Measurements from ENCODE around the gene FGD5. TPM values are rescaled to one million over a fixed set of nuclear protein-coding genes. Genes with fewer than 3 reads are reported as not detected.

FGD5 gene
- total and polyA plus RNA-seq, 8 donors = 25.4 to 49.4 (median 41.7) TPM

DNA sequence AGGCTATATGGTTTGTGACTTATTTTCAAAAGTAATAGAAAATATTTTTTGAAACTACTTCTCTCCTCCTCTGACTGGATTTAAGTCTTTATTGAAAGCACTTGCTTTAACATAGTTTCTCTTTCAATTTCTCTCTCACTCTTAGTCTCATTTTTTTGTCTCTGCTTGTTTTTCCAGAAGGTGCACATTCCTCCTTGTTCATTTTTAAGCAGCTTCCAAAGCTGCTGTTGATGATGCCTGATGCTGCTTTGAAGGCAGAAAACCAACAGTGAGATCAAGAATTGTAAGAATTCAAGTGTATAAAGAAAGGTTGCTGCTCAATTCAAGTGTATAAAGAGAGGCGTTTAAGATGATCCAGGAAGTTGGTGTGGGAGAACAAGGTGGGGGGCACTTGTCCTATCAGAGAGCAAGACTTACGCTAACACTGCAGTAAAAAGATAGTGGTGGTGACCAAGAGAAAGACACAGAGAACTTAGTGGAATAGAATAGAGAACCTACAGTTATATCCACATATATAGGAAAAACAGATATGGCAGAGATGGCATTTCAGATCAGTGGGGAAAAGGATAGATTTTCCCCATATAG is 140.7 kb downstream of the FGD5 start:
- Histone ChIP-seq H3K36me3 (peaks cover 0 to 12% of the 10 kb centered on the region in 2 donors), H3K4me1 (peaks cover 0 to 34% of the 10 kb centered on the region in 2 donors), H3K9me3 (no peaks in the 10 kb centered on the region), H3K27ac (peak overlapping the region in 1 of 2 donors; percentile 51), H3K4me3 (no peak overlapping the region), H3K27me3 (no peaks in the 10 kb centered on the region)
- intact Hi-C loops (cut with DNase I) = no loop called here
- no peak for DNase-seq
- ATAC-seq = no peak
- TF ChIP-seq, protein P1, sequence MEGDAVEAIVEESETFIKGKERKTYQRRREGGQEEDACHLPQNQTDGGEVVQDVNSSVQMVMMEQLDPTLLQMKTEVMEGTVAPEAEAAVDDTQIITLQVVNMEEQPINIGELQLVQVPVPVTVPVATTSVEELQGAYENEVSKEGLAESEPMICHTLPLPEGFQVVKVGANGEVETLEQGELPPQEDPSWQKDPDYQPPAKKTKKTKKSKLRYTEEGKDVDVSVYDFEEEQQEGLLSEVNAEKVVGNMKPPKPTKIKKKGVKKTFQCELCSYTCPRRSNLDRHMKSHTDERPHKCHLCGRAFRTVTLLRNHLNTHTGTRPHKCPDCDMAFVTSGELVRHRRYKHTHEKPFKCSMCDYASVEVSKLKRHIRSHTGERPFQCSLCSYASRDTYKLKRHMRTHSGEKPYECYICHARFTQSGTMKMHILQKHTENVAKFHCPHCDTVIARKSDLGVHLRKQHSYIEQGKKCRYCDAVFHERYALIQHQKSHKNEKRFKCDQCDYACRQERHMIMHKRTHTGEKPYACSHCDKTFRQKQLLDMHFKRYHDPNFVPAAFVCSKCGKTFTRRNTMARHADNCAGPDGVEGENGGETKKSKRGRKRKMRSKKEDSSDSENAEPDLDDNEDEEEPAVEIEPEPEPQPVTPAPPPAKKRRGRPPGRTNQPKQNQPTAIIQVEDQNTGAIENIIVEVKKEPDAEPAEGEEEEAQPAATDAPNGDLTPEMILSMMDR (IDR thresholded peaks at IDR 0.05) = no peak

DNA sequence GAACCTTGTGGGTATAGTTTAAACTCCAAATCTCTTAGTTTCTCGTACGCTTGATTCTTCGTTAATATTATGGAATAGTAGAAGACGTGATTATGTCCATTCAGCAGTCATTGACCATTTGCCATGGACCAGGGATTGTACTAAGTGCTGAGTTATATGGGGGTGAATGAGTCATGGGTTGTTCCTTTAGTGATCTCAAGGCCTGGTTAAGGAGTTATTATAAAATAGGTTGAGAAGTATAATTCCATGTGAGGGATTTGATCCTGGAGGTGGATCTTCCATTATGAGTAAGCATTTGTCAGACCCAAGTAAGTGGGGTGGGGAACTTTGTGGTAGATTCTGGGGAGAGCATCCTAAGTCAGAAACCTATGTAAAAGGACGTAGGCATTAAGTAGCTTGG is 144.0 kb downstream of the FGD5 start:
- intact Hi-C loops (cut with DNase I) = no loop called here
- TF ChIP-seq, protein P1 (IDR thresholded peaks at IDR 0.05) = no peak

DNA sequence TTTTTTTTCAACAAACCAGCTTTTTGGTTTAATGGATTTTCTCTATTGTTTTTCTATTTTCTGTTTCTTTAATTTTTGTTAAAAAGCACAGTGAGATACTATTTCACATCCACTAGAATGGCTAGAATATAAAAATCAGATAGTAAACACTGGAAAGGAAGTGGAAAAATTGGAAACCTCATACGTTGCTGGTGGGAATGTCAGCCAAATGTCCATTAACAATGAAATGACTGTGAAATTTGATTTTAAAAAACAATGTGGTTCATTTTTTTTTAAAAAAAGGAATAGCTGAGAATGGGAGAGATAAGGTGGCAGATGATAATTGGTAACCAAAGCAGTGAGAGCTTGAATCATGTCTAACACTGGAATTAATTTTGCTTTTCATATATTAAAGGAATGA is 148.5 kb downstream of the FGD5 start:
- Histone ChIP-seq H3K9me3 (no peaks in the 10 kb centered on the region), H3K4me1 (no peaks in the 10 kb centered on the region), H3K4me3 (no peak overlapping the region), H3K27me3 (no peaks in the 10 kb centered on the region), H3K27ac (no peak overlapping the region), H3K36me3 (peaks cover 0 to 22% of the 10 kb centered on the region in 2 donors)
- TF ChIP-seq, protein P1 (IDR thresholded peaks at IDR 0.05) = no peak
- no peak for DNase-seq
- intact Hi-C loops (cut with DNase I) = no loop called here
- no peak for ATAC-seq

More for the DNA sequence above, 144.0 kb downstream of the FGD5 start:
- peaks cover 0 to 21% of the 10 kb centered on the region in 2 donors for H3K4me1 ChIP-seq
- H3K4me3 ChIP-seq = no peak overlapping the region
- ATAC-seq = no peak
- H3K9me3 ChIP-seq = no peaks in the 10 kb centered on the region
- no peaks in the 10 kb centered on the region for H3K27me3 ChIP-seq
- peaks cover 0 to 18% of the 10 kb centered on the region in 2 donors for H3K36me3 ChIP-seq
- no peak for DNase-seq
- no peak overlapping the region for H3K27ac ChIP-seq

DNA sequence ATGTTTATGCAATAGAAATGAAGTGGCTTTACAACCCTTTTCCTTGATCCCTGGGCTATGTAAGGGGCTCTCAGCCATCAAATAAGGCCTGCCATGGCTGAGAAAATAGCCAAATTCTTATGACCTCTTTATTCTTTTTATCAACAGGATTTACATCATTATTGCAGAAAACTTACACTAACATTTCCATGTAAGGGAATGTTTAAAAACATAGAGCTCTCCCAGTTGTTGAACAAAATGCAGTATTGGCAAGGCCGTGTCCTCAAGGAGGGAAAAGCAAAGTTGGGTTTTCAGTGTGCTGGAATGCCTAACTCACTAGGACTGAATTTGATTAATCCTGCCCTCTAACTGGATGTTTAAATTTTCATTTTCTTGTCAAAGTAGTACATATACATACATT is 150.9 kb downstream of the FGD5 start:
- TF ChIP-seq, protein P1 (IDR thresholded peaks at IDR 0.05) = no peak
- H3K27me3 ChIP-seq = no peaks in the 10 kb centered on the region
- intact Hi-C loops (cut with DNase I) = no loop called here
- H3K4me1 ChIP-seq = no peaks in the 10 kb centered on the region
- no peak overlapping the region for H3K4me3 ChIP-seq
- H3K9me3 ChIP-seq = no peaks in the 10 kb centered on the region
- DNase-seq (no peak), ATAC-seq (no peak)
- H3K36me3 ChIP-seq = peaks cover 0 to 36% of the 10 kb centered on the region in 2 donors
- no peak overlapping the region for H3K27ac ChIP-seq

DNA sequence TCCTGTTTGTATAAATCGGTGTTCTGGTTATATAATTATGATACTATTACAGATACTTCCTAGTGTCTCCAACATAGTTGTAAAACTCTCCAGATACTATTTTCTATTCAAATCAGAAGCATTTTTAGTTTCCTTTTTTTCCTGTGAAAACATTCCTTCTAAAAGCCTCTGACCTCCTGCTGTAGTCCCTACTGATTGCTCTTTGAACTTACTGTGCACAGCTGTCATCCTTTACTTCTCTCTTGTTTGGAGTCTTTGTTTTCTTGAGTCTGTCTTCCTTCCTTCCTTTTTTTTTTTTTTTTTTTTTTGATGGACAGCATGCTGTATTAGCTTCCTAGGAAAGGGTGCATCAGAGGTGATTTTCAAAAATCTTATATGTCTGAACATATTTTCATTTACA is 157.6 kb downstream of the FGD5 start:
- H3K4me1 ChIP-seq = peaks cover 0 to 13% of the 10 kb centered on the region in 2 donors
- H3K4me3 ChIP-seq = no peak overlapping the region
- no peaks in the 10 kb centered on the region for H3K9me3 ChIP-seq
- intact Hi-C loops (cut with DNase I) = no loop called here
- H3K27ac ChIP-seq = peak overlapping the region in 1 of 2 donors; percentile 30
- TF ChIP-seq, protein P1 (IDR thresholded peaks at IDR 0.05) = no peak
- DNase-seq (no peak), ATAC-seq (no peak)
- H3K36me3 ChIP-seq = peaks cover 0 to 28% of the 10 kb centered on the region in 2 donors
- H3K27me3 ChIP-seq = no peaks in the 10 kb centered on the region
